Progenitor cell of endocrine pancreas (in vitro differentiated cells): Measurements from ENCODE around the gene MAD1L1. TPM values are rescaled to one million over a fixed set of nuclear protein-coding genes. Genes with fewer than 3 reads are reported as not detected.

ENCODE experiments used
- DNase-seq: peaks from one replicate; pipeline ENCODE4 v3.0.0; 2021; ENCODE audit warnings: low spot score; ENCODE audit not compliant: unreplicated experiment
- H3K27ac Mint-ChIP-seq: 2 replicates; pipeline ENCODE4 v1.8.0; 2021; ENCODE audit warnings: mild to moderate bottlenecking, moderate library complexity, mixed read lengths
- H3K27me3 Mint-ChIP-seq: 2 replicates; pipeline ENCODE4 v1.8.0; 2021; ENCODE audit warnings: mixed read lengths
- H3K36me3 Mint-ChIP-seq: 2 replicates; pipeline ENCODE4 v1.8.0; 2022; ENCODE audit warnings: mixed read lengths; ENCODE audit not compliant: insufficient read depth
- H3K4me1 Mint-ChIP-seq: 2 replicates; pipeline ENCODE4 v1.8.0; 2021; ENCODE audit warnings: low read depth, mixed read lengths
- H3K4me3 Mint-ChIP-seq: 2 replicates; pipeline ENCODE4 v1.8.0; 2021; ENCODE audit warnings: low read depth, mild to moderate bottlenecking, moderate library complexity, mixed read lengths
- H3K9me3 Mint-ChIP-seq: 2 replicates; pipeline ENCODE4 v1.8.0; 2021; ENCODE audit warnings: low read depth, mixed read lengths
- CTCF ChIP-seq: fragments of 200-600 bp; sonication (generic); IDR thresholded peaks from one replicate; pipeline ENCODE4 v1.5.0; 2021; ENCODE audit warnings: antibody characterized with exemption, mild to moderate bottlenecking; ENCODE audit not compliant: unreplicated experiment
- total RNA-seq: library from RNA; stranded (reverse); gene quantifications from 2 replicates; pipeline ENCODE4 v1.2.1, GENCODE V29; 2021

The MAD1L1 gene
- total RNA-seq, 1 donor from 2014 or later: 49.8 TPM

- Mint-ChIP-seq H3K27me3 (no peaks in the 10 kb centered on the region), H3K36me3 (peaks cover 27% of the 10 kb centered on the region), H3K27ac (no peak overlapping the region), H3K4me1 (peaks cover 9% of the 10 kb centered on the region), H3K4me3 (no peak overlapping the region), H3K9me3 (no peaks in the 10 kb centered on the region)
- TF ChIP-seq CTCF: no peak
- no peak for DNase-seq
These were observed 117.6 kb downstream of the MAD1L1 start for GRCh38 chr7:2114926-2115759.

- peaks cover 14% of the 10 kb centered on the region for H3K4me1 Mint-ChIP-seq
- no peak for TF ChIP-seq CTCF
- H3K4me3 Mint-ChIP-seq: no peak overlapping the region
- no peaks in the 10 kb centered on the region for H3K27me3 Mint-ChIP-seq
- peaks cover 27% of the 10 kb centered on the region for H3K36me3 Mint-ChIP-seq
- no peak overlapping the region for H3K27ac Mint-ChIP-seq
- DNase-seq: no peak
- no peaks in the 10 kb centered on the region for H3K9me3 Mint-ChIP-seq
These were observed 118.7 kb downstream of the MAD1L1 start for GRCh38 chr7:2114052-2114451.

GRCh38 chr7:2112261-2113198, 120.2 kb downstream of the MAD1L1 start:
- no peaks in the 10 kb centered on the region for H3K27me3 Mint-ChIP-seq
- peaks cover 27% of the 10 kb centered on the region for H3K36me3 Mint-ChIP-seq
- H3K4me1 Mint-ChIP-seq: peaks cover 28% of the 10 kb centered on the region
- no peaks in the 10 kb centered on the region for H3K9me3 Mint-ChIP-seq
- H3K27ac Mint-ChIP-seq: peak overlapping the region; percentile 50
- TF ChIP-seq CTCF: no peak
- DNase-seq: no peak
- H3K4me3 Mint-ChIP-seq: no peak overlapping the region

- no peak overlapping the region for H3K27ac Mint-ChIP-seq
- peaks cover 29% of the 10 kb centered on the region for H3K4me1 Mint-ChIP-seq
- H3K9me3 Mint-ChIP-seq: no peaks in the 10 kb centered on the region
- DNase-seq: no peak
- TF ChIP-seq CTCF: no peak
- no peak overlapping the region for H3K4me3 Mint-ChIP-seq
- no peaks in the 10 kb centered on the region for H3K27me3 Mint-ChIP-seq
- H3K36me3 Mint-ChIP-seq: peaks cover 27% of the 10 kb centered on the region
These were observed 121.2 kb downstream of the MAD1L1 start for GRCh38 chr7:2111568-2111967.

- peaks cover 27% of the 10 kb centered on the region for H3K36me3 Mint-ChIP-seq
- H3K27ac Mint-ChIP-seq: peak overlapping the region; percentile 80
- H3K27me3 Mint-ChIP-seq: no peaks in the 10 kb centered on the region
- H3K4me3 Mint-ChIP-seq: no peak overlapping the region
- no peak for DNase-seq
- no peak for TF ChIP-seq CTCF
- peaks cover 30% of the 10 kb centered on the region for H3K4me1 Mint-ChIP-seq
- no peaks in the 10 kb centered on the region for H3K9me3 Mint-ChIP-seq
These were observed 121.9 kb downstream of the MAD1L1 start for GRCh38 chr7:2110610-2111396.
